ENCODE measurements around the gene ROCK2. TPM values are rescaled to one million over a fixed set of nuclear protein-coding genes. Genes with fewer than 3 reads are reported as not detected.

The ROCK2 gene
- polyA plus RNA-seq, 3 donors: 2.8 to 10.2 (median 4.3) TPM

- Histone ChIP-seq H3K9me3 (replicated peaks in 1 of 2; ENCODE audit: control insufficient read depth in 1 of 2, insufficient read depth in 1 of 2, low read length in 2 of 2) (peaks cover 0 to 9% of the 10 kb centered on the region in 2 donors), H3K4me2 (replicated peaks; ENCODE audit: extremely low read depth, low read length, poor library complexity, severe bottlenecking) (no peak overlapping the region), H3K4me1 (ENCODE audit: control insufficient read depth in 1 of 2, insufficient read depth in 2 of 2, low read length in 2 of 2) (peaks cover 12 to 16% of the 10 kb centered on the region in 2 donors), H4K20me1 (ENCODE audit: insufficient read depth, low read length) (no peaks in the 10 kb centered on the region), H3K4me3 (replicated peaks in 1 of 3; ENCODE audit: low read depth in 2 of 3, low read length in 3 of 3) (no peak overlapping the region), H3K27me3 (ENCODE audit: control insufficient read depth in 2 of 2, insufficient read depth in 2 of 2, low read length in 2 of 2) (no peaks in the 10 kb centered on the region), H3K36me3 (replicated peaks in 1 of 2; ENCODE audit: control insufficient read depth in 1 of 2, insufficient read depth in 2 of 2, low read length in 2 of 2) (no peaks in the 10 kb centered on the region), H3K27ac (ENCODE audit: low read depth in 1 of 2, low read length in 2 of 2) (no peak overlapping the region), H3K79me2 (ENCODE audit: insufficient read depth, low read length) (no peaks in the 10 kb centered on the region), H3K9ac (ENCODE audit: insufficient read depth, low read length, poor library complexity, severe bottlenecking) (no peak overlapping the region), H2AFZ (ENCODE audit: insufficient read depth, low read depth, low read length, poor library complexity, severe bottlenecking) (no peak overlapping the region)
- Mint-ChIP-seq H3K36me3 (peaks cover 0 to 5% of the 10 kb centered on the region in 2 donors), H3K27me3 (ENCODE audit: low read depth in 3 of 3) (peaks cover 7 to 22% (median 9%) of the 10 kb centered on the region in 3 donors), H3K4me1 (peaks cover 8% of the 10 kb centered on the region), H3K27ac (no peak overlapping the region), H3K4me3 (no peak overlapping the region), H3K9me3 (peaks cover 5 to 8% (median 7%) of the 10 kb centered on the region in 7 donors)
- WGBS (ENCODE audit: insufficient coverage): 100% methylated on average over 1 of the region's 4 CpGs
- TF ChIP-seq, protein P1, sequence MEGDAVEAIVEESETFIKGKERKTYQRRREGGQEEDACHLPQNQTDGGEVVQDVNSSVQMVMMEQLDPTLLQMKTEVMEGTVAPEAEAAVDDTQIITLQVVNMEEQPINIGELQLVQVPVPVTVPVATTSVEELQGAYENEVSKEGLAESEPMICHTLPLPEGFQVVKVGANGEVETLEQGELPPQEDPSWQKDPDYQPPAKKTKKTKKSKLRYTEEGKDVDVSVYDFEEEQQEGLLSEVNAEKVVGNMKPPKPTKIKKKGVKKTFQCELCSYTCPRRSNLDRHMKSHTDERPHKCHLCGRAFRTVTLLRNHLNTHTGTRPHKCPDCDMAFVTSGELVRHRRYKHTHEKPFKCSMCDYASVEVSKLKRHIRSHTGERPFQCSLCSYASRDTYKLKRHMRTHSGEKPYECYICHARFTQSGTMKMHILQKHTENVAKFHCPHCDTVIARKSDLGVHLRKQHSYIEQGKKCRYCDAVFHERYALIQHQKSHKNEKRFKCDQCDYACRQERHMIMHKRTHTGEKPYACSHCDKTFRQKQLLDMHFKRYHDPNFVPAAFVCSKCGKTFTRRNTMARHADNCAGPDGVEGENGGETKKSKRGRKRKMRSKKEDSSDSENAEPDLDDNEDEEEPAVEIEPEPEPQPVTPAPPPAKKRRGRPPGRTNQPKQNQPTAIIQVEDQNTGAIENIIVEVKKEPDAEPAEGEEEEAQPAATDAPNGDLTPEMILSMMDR (IDR thresholded peaks at IDR 0.05): no peak
- intact Hi-C loops (cut with micrococcal nuclease): no loop called here
- no peak for DNase-seq
Observed at GRCh38 chr2:11141319-11141718, 203.1 kb downstream of the ROCK2 start.

GRCh38 chr2:11140492-11140891 is 203.9 kb downstream of the ROCK2 start:
- Histone ChIP-seq H3K27ac (ENCODE audit: low read depth in 1 of 2, low read length in 2 of 2) (no peak overlapping the region), H3K4me3 (replicated peaks in 1 of 3; ENCODE audit: low read depth in 2 of 3, low read length in 3 of 3) (no peak overlapping the region), H3K4me2 (replicated peaks; ENCODE audit: extremely low read depth, low read length, poor library complexity, severe bottlenecking) (no peak overlapping the region), H4K20me1 (ENCODE audit: insufficient read depth, low read length) (no peaks in the 10 kb centered on the region), H3K79me2 (ENCODE audit: insufficient read depth, low read length) (no peaks in the 10 kb centered on the region), H3K36me3 (replicated peaks in 1 of 2; ENCODE audit: control insufficient read depth in 1 of 2, insufficient read depth in 2 of 2, low read length in 2 of 2) (no peaks in the 10 kb centered on the region), H3K4me1 (ENCODE audit: control insufficient read depth in 1 of 2, insufficient read depth in 2 of 2, low read length in 2 of 2) (peaks cover 6 to 8% of the 10 kb centered on the region in 2 donors), H3K9ac (ENCODE audit: insufficient read depth, low read length, poor library complexity, severe bottlenecking) (no peak overlapping the region), H3K27me3 (ENCODE audit: control insufficient read depth in 2 of 2, insufficient read depth in 2 of 2, low read length in 2 of 2) (no peaks in the 10 kb centered on the region), H3K9me3 (replicated peaks in 1 of 2; ENCODE audit: control insufficient read depth in 1 of 2, insufficient read depth in 1 of 2, low read length in 2 of 2) (peaks cover 0 to 2% of the 10 kb centered on the region in 2 donors), H2AFZ (ENCODE audit: insufficient read depth, low read depth, low read length, poor library complexity, severe bottlenecking) (no peak overlapping the region)
- Mint-ChIP-seq H3K4me3 (no peak overlapping the region), H3K4me1 (peaks cover 5% of the 10 kb centered on the region), H3K27ac (no peak overlapping the region), H3K36me3 (peaks cover 0 to 1% of the 10 kb centered on the region in 2 donors), H3K9me3 (peaks cover 1 to 4% (median 3%) of the 10 kb centered on the region in 7 donors), H3K27me3 (ENCODE audit: low read depth in 3 of 3) (peaks cover 10 to 26% (median 12%) of the 10 kb centered on the region in 3 donors)
- intact Hi-C loops (cut with micrococcal nuclease): no loop called here
- 71% methylated on average over 1 of the region's 4 CpGs for WGBS (ENCODE audit: insufficient coverage)
- TF ChIP-seq, protein P1 (IDR thresholded peaks at IDR 0.05): no peak
- no peak for DNase-seq
